HG03354 (cell line): ENCODE measurements around the gene ASS1.

Experiments used
- ATAC-seq: cut with Tn5 transposase; IDR thresholded peaks from one replicate; pipeline ENCODE4 v1.9.1; 2021; ENCODE audit warnings: mild to moderate bottlenecking; ENCODE audit not compliant: unreplicated experiment, poor library complexity, severe bottlenecking

Gene ASS1

DNA sequence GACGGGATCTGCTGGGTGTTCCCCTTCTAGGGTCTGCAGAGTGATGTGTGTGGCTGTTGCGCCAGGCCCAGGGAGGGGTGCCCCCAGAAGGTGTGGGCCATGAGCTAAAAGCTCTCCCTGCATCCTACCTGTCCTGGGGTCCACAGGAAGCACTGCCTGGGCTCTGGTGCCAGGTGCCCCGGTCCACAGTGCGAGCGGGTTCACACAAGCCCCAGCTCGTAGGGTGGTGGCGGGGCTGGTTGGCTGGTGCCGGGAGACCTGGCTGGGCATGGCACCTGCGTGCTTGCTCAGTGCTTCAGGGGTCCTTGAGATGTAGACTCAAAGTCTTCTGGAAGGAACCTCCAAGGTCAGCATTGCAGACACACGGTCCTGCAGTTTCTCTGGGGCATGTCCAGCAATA is 25.5 kb downstream of the ASS1 start:
- ATAC-seq: no peak

DNA sequence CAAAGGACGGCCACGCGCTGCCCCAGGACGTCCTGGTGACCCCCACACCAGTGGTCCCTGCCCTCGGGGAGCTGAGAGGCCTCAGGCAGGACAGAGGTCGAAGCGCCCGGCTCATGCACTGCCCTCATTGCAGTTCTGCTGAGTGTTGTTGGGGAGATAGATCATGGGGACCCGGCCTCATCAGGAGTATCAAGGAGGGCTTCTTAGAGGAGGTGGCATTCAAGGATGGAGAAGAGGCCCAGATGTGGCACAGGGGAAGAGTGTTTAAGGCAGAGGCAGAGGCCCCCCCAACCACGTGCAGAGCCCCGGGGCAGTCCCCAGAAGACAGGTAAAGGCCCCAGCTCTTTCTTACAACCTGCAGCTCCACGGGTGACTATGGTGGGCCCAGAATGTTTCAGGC is 26.2 kb downstream of the ASS1 start:
- ATAC-seq: no peak

DNA sequence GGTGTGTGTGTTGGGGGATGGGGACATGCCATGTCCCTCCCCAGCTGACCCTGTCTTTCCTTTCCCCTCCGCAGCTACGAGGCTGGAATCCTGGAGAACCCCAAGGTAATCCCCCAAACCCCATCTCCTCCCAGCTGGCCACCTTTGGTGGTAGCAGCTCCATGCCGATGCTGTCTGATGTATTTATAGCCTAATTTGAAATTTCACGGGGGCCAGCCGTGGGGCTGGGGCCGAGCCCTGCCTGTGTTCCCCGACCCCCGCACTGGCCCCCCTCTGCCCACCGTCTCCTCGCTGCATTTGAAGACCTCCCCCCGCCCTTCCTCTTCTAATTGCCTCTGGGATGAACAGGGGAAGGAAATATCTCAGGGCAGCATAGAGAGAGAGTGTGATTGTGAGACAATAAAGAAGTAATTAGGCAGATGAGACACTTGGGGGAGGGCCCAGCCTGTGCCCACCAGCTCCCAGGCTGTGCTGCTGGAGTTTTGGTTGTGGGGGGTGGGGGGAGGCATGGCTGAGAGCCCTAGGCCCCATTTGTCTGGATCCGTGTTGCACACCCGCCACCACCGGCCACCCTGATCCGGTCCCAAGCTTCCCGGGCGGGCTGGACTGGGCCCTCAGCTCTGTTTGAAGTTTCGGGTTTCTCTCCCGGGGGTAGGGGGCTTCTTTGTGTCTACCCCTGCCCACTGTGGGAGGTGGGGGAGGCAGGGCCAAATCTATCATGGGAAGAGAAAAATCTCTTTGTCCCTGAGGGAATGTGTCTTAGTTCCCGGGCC is 26.8 kb downstream of the ASS1 start:
- ATAC-seq: no peak

DNA sequence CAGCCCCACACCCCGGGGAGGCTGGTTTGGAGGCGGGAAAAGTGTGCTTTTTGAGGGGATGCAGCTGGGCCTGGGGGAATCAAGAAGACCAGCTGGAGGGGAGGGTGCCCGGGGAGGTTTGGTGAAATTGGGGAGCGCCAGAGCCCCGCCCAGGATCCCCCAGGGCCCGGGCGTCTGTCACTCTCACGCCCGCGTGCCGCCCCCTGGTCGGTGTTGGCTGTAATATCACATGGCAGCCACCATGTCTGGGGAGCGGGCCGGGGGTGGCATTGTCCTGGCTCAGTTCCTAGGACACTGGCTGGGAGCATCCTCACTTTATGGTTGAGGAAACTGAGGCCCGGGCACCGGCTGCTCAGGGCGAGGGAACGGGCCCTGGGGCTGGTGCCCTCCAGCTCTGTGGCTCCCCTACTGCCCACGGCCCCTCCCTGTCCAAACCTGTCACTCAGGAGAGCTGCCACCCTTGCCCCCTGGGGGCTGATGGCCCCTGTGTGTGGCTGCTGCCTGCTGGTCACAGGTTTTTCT is 27.5 kb downstream of the ASS1 start:
- no peak for ATAC-seq

DNA sequence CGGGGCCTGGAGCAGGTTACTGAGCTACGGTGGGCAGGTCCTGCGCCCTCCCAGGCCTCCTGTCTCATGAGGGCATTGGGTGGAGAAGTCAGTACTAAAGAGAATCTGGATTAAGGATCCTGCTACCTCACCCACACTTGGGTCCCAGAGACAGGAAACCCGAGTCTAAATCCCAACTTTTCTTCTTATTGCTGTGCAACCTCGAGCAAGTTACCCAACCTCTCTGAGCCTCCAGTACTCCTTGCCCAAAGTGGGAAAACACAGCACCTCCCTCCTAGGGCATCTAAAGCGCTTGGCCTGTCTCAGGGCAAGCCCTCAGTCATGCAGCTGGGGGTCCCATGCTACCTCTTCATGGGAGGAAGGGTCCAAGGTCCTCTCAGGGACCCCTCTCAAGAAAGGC is 28.2 kb downstream of the ASS1 start:
- no peak for ATAC-seq

DNA sequence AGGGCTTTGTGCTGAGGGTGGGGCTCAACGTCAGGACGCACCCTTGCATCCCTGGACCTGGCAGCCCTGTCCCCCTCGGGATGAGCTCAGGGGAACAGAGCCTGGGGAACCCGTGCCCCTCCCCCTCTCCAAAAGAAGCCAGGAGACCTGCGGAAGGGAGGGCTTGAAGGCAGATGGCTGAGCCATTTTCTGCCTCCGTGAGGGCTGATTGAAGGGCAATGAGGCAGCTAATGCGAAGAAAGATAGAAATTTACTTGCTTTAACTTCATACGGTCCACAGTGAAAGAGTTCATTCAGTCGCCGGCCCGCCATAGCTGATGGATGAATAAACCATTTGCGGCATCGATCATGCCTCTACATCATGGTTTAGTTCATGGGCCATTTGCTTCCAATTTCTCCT is 28.8 kb downstream of the ASS1 start:
- ATAC-seq: no peak

DNA sequence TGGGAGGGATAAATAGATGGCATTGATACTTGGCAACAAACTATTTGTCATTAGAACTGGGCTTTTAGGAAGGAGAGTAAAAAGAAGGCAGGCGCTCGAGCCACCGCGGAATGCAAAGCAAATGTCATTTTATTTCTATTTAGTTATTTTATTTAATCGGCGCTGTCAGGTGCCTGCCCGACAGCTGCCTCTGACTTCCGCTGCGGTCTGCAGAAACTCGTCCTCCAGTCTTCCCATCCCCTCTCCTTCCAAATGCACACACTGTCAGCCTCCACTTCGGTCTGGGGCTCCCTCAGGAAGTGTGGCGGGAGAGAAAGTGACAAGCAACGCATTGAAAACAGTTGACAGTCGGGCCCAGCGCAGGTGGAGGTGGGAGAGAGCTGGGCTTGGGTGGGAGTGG is 29.3 kb downstream of the ASS1 start:
- no peak for ATAC-seq

DNA sequence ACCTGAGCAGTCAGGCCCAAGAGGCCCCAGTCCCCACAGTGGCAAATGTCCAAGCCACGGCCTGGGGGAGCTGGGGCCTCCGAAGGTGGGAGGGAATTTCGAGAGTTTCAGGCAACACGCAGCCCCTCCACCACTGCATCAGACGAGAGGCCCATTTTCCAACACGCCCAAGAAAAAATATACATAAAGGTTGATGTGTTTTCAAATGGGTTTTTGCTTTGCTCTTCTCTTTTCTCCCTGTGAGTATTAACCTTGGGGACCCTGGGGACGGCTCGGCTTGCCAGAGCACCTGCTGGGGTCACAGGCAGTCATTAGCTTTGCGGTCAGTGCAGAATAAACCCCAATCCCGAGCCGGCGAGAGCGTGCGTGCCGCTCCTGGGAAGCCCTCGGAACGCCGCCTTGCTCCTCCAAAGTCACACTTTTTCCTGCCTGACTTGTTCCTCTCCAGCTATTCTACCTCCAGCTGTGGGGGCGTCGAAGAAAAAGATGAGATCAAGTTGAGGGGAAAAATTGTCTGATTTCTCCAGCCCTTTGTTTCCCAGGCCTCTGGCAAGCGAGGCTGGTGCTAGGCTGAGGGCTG is 31.5 kb downstream of the ASS1 start:
- no peak for ATAC-seq

DNA sequence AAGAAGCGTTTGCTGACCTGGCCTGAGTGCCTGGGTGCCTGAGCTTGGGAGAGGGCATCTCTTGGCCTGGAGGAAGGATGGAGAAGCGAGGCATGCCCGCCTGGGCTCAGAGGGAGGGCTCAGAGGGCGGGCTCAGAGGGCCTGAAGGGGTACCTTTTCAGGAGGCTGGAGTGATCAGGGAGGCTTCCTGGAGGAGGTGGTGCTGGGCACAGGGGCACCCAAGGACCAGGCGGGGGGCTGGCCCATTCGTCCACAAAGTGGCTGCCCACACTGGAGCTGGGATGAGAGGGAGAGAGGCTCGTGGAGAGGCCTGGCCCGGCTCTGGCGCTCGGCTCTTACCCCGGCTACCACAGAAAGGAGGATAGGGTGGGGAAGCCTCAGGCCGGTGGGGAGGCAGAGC is 32.8 kb downstream of the ASS1 start:
- ATAC-seq: no peak

DNA sequence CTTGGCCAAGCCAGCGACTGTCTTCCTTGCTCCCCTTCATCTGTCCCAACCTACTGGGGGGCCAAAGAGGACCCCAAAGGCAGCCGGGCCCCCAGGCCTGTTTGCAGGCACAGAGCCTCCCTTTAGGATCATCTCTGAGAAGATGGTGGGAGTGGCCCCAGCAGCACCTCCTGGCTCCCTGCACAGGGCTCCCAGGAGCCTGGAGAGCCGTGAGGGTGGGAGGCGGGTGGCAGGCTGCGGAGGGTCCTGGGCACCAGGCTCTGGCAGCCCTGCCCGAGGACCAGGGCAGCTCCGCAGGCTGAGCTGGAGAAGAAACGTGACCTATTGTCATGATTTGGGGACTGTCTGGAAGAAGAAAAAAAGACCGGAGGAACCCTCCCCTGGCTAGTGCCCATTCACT is 33.4 kb downstream of the ASS1 start:
- no peak for ATAC-seq

DNA sequence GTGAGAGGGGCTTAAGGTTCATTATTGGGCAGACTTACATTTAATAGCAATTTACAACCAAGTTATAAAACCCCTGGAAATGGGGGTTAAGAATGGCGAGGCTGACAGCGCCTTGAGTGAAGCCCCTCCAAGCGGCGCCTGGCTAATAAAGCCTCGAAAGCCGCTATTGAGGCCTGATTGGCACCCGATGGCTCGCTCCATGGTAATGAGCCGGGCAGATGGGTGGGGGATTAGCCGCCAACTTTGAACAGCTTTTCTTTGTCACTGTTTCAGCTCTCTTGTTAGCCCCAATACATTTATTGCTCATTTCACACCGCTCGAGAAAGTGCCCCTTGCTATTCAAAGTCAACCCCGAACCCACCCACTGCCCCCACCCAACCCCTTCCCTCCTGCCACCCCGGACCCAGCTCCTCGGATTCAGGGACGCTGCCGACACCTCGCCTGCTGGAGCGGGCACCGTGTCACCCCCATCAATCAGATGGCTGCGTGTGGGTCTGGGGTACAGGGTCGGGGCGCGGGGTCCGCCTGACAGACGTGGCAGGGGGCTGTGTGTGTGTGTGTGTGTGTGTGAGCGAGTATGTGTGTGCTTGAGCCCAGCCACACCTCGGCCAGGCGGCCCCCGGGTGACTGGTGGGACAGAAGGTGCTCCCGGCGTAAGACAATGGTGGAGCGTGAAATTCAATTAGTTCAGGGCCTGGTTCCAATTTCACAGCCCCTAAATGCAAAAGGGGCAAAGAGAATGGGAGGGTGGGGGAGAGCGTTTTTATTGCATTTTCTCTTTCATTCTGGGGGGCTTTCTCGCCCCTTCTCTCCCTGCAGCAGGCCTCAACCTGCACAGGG is 34.2 kb downstream of the ASS1 start:
- ATAC-seq: no peak

DNA sequence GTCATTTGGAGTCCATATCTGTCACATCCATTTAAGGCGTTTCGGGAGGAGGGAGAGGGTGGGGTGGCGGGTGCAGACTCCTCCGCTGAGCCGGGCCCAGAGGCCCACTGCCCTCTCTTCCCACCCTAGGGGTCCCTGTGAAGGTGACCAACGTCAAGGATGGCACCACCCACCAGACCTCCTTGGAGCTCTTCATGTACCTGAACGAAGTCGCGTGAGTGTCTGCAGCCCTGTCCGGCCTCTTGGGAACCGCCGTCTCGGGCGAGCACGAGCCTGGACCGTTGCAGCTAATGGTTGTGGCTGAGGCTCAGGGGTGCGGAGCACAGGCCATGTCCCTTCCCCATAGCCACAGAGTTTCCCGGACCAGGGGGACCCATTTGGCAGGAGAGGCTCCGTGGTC is 34.8 kb downstream of the ASS1 start:
- no peak for ATAC-seq

DNA sequence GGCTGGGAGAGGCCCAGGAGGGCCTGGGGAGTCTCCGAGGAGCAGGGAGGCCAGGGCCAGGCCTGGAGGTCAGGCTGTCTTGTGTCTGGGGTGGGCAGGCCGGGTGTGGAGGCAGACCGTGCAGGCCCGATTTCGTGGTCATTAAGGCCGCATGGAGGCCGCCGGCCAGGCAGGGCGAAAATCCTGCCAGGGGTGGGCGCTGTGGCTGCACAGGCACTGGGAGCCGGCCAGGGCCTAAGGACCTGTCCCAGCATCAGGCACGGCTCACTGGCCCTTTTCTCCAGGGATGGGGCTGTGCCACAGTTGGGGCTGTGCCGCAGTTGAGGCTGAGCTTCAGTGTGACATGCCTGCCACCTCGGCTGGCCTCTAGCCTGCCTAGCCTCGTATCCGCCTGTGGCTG is 35.9 kb downstream of the ASS1 start:
- no peak for ATAC-seq

DNA sequence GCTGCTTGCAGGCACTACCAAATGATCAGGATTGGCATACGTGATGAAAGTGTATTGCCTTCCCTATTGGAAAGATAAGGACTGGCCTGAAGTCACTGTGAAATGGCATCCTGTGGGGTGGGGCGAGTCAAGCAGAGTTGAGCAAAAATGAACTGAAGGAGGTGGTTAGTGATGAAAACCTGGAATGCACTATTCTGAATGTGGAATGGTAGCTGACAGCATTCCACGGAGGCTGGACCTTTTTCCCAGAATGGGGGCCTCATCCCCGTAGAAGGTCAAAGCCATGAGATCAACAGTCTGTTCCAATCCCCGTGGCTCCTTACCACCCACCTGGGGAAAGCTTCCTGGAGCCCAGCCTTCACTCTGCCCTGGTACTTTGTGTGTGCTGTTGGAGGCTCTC is 37.7 kb downstream of the ASS1 start:
- ATAC-seq: no peak

DNA sequence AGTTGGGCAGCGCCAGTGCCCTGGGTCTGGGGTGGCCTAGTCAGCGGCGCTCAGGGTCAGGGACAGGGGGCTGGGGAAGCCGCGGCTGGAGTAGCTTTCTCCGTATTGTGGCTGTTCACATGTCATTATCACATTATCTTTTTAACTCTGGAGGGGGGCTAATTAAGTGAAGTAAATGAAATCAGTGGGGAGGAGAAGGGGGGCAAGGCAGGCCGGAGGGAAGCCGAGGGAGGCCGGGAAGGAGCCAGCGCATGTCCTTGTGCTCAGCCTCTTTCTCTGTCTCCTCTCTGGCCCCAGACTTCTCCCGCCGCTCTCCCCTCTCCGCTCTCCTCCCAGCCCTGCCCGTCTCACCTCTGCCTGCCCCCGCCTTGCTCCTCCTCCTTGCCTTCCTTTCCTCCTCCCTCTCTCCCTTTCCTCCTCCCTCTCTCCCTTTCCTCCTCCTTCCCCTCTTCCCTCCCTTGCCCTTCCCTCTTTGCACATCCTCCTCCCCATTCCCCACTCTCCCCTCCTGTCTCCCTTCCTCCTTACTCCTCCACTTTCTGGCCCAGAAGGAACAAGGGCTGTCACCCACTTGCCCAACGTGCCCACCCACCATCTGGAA is 38.7 kb downstream of the ASS1 start:
- no peak for ATAC-seq

DNA sequence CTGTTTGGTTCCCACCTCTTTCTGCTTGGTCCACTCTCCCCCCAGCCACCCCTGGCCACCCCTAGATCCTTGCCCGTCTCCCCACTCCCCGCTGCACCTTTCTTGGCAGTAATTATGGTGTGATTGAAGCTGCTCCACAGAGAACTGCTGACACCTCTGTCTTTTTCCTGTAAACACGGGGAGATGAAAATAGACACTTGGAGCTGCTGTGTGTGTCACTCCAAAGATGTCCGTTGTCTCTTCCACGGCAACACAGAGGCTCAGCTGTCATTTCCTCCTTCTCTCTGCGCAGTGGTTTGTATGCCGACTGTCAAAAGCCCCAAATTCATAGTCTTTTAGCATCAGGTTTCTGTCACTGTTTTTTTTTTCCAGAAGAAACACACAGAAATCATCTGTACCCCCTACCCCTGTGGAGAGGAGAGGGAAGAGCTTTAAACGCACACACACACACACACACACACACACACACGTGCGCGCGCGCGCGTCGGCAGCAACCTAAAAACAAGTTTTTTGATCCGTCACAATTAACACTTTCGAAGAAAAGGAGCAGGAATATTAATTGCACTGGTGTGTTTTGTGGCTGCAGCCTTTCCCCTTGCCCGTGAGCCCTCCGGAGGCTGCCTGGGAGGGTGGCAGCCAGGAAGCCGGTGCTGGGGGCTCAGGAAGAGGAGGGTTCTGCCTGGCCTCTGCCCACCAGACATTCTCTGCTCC is 39.8 kb downstream of the ASS1 start:
- no peak for ATAC-seq

DNA sequence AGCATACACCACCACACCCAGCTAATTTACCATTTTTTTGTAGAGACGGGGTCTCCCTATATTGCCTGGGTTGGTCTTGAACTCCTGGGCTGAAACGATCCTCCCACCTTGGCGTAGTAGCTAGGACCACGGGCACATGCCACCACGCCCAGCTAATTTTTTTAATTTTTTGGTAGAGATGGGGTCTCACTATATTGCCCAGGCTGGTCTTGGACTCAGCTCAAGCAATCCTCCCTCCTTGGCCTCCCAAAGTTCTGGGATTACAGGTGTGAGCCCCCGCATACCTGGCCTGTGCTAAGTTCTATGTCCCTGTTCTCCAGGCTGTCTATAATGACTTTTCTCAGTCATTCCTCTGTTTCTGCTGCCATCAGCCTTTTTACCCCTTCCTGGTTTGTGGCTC is 41.3 kb downstream of the ASS1 start:
- no peak for ATAC-seq

DNA sequence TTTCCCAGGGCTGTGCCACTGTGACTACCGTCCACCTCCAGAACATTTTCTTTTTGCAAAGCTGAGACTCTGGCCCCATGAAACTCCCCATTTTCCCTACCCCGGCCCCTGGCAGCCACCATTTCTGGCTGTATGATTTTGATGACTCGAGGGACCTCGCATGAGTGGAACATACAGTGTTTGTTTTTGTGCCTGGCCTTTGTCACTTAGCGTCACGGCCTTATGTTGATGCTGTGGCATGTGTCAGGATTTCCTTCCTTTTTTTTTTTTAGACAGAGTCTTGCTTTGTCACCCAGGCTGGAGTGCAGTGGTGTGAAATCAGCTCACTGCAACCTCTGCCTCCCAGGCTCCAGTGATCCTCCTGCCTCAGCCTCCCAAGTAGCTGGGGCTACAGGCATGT is 42.7 kb downstream of the ASS1 start:
- ATAC-seq: no peak

DNA sequence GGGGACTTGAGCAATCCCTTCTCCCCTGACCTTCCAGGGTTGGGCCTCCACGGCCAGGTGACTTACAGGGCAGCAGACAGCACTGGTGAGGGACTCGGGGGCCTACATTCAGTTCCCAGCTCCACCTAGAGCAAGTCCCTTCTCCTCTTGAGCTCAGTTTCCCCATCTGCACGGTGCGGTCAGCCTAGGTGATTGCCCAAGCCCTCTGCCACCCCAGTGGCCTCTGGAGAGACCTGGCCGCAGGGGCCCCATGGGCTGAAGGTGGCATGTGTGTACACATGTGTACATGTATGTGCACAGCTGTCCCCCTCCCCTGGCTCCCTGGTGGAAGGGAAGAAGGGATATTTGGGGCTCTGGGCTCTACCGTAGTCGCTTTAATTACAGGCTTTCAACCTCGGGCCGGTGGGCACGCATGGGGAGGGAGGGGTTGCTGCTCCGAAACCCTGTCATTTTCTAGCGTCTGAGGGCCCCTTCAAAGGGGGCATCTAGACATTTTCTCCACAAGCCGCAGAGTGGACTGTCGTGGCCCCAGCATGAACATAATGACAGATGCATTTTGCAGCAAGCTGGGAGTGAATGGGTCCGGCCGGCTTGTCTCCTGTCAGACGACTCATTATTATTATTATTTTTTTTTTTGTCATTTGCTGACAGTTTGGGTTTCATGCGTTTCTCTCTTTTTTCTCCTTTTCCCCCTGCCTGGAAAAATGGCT is 44.0 kb downstream of the ASS1 start:
- ATAC-seq: no peak
